Measurements from ENCODE around the gene NCKAP5.

NCKAP5 gene

GRCh38 chr2:133377599-133377998 is 190.7 kb downstream of the NCKAP5 start:
- TF ChIP-seq YY1 (IDR thresholded peaks at IDR 0.05; ENCODE audit: low read depth) (no peak), FOXM1 (IDR thresholded peaks at IDR 0.05; ENCODE audit: borderline replicate concordance, low read depth) (no peak), EGR1 (IDR thresholded peaks at IDR 0.05) (no peak), NFIC (IDR thresholded peaks at IDR 0.05) (no peak), USF1 (IDR thresholded peaks at IDR 0.05) (no peak), RAD21 (IDR thresholded peaks at IDR 0.05; ENCODE audit: low read depth) (no peak), CEBPB (IDR thresholded peaks at IDR 0.05) (no peak), CREB1 (IDR thresholded peaks at IDR 0.05; ENCODE audit: low read depth) (no peak), TAF1 (IDR thresholded peaks at IDR 0.05; ENCODE audit: low read depth) (no peak), EP300 (IDR thresholded peaks at IDR 0.05; ENCODE audit: borderline replicate concordance) (no peak), TEAD4 (IDR thresholded peaks at IDR 0.05) (no peak)
- TF ChIP-seq, protein P1, sequence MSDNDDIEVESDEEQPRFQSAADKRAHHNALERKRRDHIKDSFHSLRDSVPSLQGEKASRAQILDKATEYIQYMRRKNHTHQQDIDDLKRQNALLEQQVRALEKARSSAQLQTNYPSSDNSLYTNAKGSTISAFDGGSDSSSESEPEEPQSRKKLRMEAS (IDR thresholded peaks at IDR 0.05) = no peak

DNA sequence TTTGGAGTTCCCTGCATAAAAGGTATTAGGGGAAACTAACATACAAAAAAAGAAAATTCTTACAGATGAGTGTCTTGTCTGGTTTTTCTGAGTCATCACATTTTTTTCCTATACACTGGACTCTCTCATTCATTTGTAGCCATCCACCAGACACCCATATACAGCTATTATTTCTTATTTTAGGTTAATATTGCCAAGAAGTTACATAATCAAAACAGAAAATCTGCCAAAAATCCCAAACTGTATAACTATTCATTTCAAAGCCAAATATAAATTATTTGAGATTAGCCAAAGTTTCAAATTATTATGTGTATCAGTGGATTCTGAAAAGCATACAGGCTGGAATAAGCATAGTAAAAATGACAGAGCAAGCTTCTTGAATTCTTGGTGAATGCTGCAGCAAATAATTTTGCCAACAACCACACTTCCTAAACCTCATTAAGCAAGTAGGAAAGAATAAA is 191.2 kb downstream of the NCKAP5 start:
- TF ChIP-seq RAD21 (IDR thresholded peaks at IDR 0.05; ENCODE audit: low read depth) (no peak), TCF12 (IDR thresholded peaks at IDR 0.05; ENCODE audit: low read depth) (no peak), FOXM1 (IDR thresholded peaks at IDR 0.05; ENCODE audit: borderline replicate concordance, low read depth) (no peak), NFIC (IDR thresholded peaks at IDR 0.05) (no peak), REST (IDR thresholded peaks at IDR 0.05; ENCODE audit: low read depth) (no peak), USF1 (IDR thresholded peaks at IDR 0.05) (no peak), ZBTB7A (IDR thresholded peaks at IDR 0.05; ENCODE audit: low read depth) (no peak), CREB1 (IDR thresholded peaks at IDR 0.05; ENCODE audit: low read depth) (no peak), YY1 (IDR thresholded peaks at IDR 0.05; ENCODE audit: low read depth) (no peak), CEBPB (IDR thresholded peaks at IDR 0.05) (no peak), EGR1 (IDR thresholded peaks at IDR 0.05) (no peak)
- TF ChIP-seq, protein P1 (IDR thresholded peaks at IDR 0.05) = no peak

DNA sequence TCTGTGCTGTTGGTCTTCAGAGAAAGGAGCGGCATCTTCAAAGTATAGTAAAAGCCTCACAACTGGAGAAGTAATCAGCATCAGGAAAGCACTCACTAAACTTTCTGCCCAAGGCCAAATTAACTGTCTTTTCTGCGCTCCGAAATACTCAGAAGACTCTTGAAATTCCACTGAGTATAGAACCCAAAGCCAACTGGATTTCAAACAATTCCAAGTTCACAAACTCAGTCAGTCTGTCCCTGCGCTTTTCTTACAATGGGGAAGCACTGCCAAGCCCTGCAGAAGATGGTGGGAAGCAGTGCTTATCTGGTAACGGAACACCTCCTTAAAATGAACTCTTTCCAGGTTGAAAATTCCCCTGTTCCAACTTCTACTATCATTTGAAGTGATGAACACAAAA is 193.5 kb downstream of the NCKAP5 start:
- TF ChIP-seq TAF1 (IDR thresholded peaks at IDR 0.05; ENCODE audit: low read depth) (no peak), YY1 (IDR thresholded peaks at IDR 0.05; ENCODE audit: low read depth) (no peak), TEAD4 (IDR thresholded peaks at IDR 0.05) (no peak), EP300 (IDR thresholded peaks at IDR 0.05; ENCODE audit: borderline replicate concordance) (no peak), RAD21 (IDR thresholded peaks at IDR 0.05; ENCODE audit: low read depth) (no peak), USF1 (IDR thresholded peaks at IDR 0.05) (no peak), ZBTB7A (IDR thresholded peaks at IDR 0.05; ENCODE audit: low read depth) (no peak), NFIC (IDR thresholded peaks at IDR 0.05) (no peak), EGR1 (IDR thresholded peaks at IDR 0.05) (no peak), CEBPB (IDR thresholded peaks at IDR 0.05) (no peak), TCF12 (IDR thresholded peaks at IDR 0.05; ENCODE audit: low read depth) (no peak), CREB1 (IDR thresholded peaks at IDR 0.05; ENCODE audit: low read depth) (no peak), FOXM1 (IDR thresholded peaks at IDR 0.05; ENCODE audit: borderline replicate concordance, low read depth) (no peak), REST (IDR thresholded peaks at IDR 0.05; ENCODE audit: low read depth) (no peak)
- TF ChIP-seq, protein P1 (IDR thresholded peaks at IDR 0.05) = no peak

- no peak for TF ChIP-seq CEBPB (IDR thresholded peaks at IDR 0.05)
- no peak for TF ChIP-seq REST (IDR thresholded peaks at IDR 0.05; ENCODE audit: low read depth)
- no peak for TF ChIP-seq USF1 (IDR thresholded peaks at IDR 0.05)
- TF ChIP-seq YY1 (IDR thresholded peaks at IDR 0.05; ENCODE audit: low read depth) = no peak
- TF ChIP-seq EP300 (IDR thresholded peaks at IDR 0.05; ENCODE audit: borderline replicate concordance) = no peak
- TF ChIP-seq, protein P1 (IDR thresholded peaks at IDR 0.05) = no peak
- no peak for TF ChIP-seq FOXM1 (IDR thresholded peaks at IDR 0.05; ENCODE audit: borderline replicate concordance, low read depth)
- no peak for TF ChIP-seq TCF12 (IDR thresholded peaks at IDR 0.05; ENCODE audit: low read depth)
- no peak for TF ChIP-seq TEAD4 (IDR thresholded peaks at IDR 0.05)
- TF ChIP-seq EGR1 (IDR thresholded peaks at IDR 0.05) = no peak
- TF ChIP-seq RAD21 (IDR thresholded peaks at IDR 0.05; ENCODE audit: low read depth) = no peak
- TF ChIP-seq NFIC (IDR thresholded peaks at IDR 0.05) = no peak
Measured at GRCh38 chr2:133371286-133371685, 197.0 kb downstream of the NCKAP5 start.
